Epithelial cell of prostate (primary cell): ENCODE results near the gene USP21.
"Not testable (repeated sequence)": the region's sequence is repeated elsewhere in the genome, so short reads cannot be mapped to it uniquely, and the experiment has no call there.

Source experiments
- DNase-seq: peaks from one replicate; pipeline ENCODE4 v3.0.0-alpha.2; 2011; ENCODE audit warnings: low read depth, low spot score
- H3K27ac ChIP-seq: fragments of 450-650 bp; 2 replicates; pipeline ENCODE4 v1.5.1; 2017; ENCODE audit warnings: mild to moderate bottlenecking

USP21 gene, protein sequence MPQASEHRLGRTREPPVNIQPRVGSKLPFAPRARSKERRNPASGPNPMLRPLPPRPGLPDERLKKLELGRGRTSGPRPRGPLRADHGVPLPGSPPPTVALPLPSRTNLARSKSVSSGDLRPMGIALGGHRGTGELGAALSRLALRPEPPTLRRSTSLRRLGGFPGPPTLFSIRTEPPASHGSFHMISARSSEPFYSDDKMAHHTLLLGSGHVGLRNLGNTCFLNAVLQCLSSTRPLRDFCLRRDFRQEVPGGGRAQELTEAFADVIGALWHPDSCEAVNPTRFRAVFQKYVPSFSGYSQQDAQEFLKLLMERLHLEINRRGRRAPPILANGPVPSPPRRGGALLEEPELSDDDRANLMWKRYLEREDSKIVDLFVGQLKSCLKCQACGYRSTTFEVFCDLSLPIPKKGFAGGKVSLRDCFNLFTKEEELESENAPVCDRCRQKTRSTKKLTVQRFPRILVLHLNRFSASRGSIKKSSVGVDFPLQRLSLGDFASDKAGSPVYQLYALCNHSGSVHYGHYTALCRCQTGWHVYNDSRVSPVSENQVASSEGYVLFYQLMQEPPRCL

GRCh38 chr1:161159087-161159912, at the start of gene USP21:
Gene USP21, plus strand, starts transcription at chr1:161159500. Its CDS starts 1,141 bp downstream, at chr1:161160641.
- peak within 1 kb of the TSS; percentile 48 for H3K27ac ChIP-seq
- DNase-seq, result no peak

DNA sequence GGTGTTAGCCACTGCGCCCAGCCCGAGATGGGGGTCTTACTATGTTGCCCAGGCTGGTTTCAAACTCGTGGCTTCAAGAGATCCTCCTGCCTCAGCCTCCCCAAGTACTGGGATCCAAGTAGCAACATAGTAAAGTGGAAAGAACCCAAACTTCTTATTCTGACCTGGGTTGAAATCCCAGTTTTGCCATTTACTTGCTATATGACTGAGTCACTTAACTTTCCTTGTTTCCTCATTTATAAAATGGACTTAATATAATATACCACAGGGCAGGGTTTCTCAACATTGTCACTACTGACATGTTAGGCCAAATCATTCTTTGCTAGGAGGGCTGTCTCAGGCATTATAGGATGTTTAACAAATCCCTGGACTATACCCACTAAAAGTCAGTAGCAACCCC, 48.2 kb upstream of the USP21 start:
- peak overlapping the region; percentile 97 for H3K27ac ChIP-seq

DNA sequence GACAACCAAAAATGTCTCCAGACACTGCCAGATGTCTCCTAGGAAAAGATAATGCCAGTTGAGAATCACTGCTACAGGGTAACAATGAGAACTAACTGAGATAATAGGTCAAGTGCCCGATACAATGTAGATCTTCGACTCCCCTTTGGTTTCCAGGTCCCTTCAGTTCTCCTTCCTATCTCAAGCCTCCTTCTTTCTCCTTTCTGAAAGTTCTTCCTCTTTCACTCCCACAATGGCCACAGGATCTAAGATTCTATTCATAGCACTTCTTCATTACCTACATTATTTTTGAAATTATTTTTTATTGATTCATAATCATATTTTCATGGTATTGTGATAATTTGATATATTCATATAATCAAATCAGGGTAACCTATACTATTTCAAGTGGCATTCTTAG, 47.8 kb upstream of the USP21 start:
- peak overlapping the region; percentile 97 for H3K27ac ChIP-seq
- DNase-seq, result no peak

More for the DNA sequence above, 48.2 kb upstream of the USP21 start:
- DNase-seq, result no peak

- no peak for DNase-seq
- peak overlapping the region; percentile 97 for H3K27ac ChIP-seq
These were observed 45.4 kb upstream of the USP21 start for GRCh38 chr1:161113915-161114314.

DNA sequence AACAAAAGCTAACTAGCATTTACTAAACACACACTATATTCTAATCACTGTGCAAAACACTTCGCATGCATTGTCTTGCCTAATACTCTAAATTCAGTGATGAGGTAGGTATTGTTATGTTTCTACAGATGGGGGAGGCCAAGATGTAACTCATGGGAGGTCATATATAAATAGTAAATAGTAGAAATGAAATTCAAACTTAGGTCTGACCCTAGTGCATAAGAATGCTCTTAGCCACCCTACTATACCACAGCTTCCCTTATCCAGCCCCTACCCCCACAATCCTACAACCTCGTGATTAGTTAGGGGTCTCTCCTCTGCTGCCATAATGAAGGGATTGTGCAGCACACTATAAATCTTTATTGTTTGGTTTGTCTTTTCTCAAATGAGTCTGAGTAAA, 44.7 kb upstream of the USP21 start:
- DNase-seq, result no peak
- H3K27ac ChIP-seq, result peak overlapping the region; percentile 97

GRCh38 chr1:161115132-161115711, 44.1 kb upstream of the USP21 start:
- H3K27ac ChIP-seq, result peak overlapping the region; percentile 97
- peak; percentile 99 for DNase-seq

DNA sequence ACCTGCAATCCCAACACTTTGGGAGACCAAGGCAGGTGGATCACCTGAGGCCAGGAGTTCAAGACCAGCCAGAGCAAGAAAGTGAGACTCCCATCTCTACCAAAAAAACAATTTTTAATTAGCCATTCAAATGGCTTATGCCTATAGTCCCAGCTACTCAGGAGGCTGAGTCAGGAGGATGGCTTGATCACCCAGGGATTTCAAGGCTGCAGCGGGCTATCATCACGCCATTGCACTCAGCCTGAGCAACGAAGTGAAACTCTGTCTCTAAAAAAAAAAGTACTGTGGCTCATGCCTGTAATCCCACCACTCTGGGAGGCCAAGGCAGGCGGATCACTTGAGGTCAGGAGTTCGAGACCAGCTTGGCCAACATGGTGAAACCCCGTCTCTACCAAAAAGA, 43.3 kb upstream of the USP21 start:
- peak overlapping the region; percentile 97 for H3K27ac ChIP-seq
- not testable (repeated sequence) for DNase-seq

- no peak for DNase-seq
- H3K27ac ChIP-seq, result peak within 1 kb of the TSS; percentile 97
These were observed 41.3 kb upstream of the USP21 start, which contains the start of the genes NIT1 and PFDN2 for GRCh38 chr1:161117759-161118581. Gene NIT1, plus strand, starts transcription at chr1:161118105. Its CDS starts 72 bp downstream, at chr1:161118177. Gene PFDN2, minus strand, starts transcription at chr1:161118037. Its CDS starts 11 bp downstream, at chr1:161118026.

GRCh38 chr1:161119092-161119903, 40.0 kb upstream of the USP21 start:
- DNase-seq, result peak; percentile 84
- H3K27ac ChIP-seq, result peak overlapping the region; percentile 97

DNA sequence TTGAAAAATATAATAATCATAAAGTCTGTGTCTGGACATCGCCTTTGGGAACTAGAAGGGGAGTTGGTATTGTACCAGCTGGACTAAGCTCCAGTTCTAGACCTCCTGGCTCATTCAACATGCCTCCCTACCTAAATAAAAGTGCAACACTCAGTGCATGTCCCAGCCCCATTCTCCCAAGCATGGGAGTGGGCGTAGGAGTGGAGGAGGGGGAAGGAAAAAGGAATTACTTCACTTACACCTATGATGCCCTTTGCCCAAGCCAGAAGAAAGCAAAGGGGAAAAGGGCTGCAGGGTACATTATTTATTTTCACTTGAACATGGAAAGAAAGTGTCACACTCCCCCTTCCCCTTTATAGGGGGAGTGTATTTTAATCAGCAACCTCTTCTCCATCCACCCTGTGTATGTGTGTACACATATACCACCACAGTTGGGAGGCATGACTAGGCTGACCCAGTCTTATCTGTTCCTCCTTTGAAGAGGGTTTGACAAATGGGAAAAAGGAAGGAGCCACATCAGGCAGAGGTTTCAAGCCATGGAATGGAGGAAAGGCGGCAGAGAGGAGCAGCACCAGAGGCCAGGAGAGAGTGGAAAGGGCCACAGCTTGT, 38.2 kb upstream of the USP21 start:
- H3K27ac ChIP-seq, result peak overlapping the region; percentile 97
- no peak for DNase-seq

DNA sequence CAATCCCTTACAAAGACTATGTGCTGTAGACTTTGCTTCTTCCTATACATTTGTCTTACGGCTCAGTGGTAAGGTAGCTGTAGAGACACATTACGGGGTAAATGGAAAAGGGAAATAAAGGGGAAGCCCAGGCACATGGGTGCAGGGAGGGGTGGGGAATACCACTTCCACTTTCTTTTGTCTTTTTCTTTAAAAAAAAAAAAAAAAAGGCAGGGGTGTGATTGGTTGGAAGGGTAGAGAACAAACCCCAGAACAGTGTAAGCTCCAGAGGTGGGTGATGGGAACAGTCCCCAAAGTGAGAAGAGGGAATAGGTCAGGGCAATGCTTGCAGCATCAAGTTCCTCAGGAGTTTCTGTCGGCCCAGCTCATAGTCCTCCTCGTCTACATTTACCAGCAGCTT, 37.5 kb upstream of the USP21 start:
- peak overlapping the region; percentile 3 for H3K27ac ChIP-seq
- no peak for DNase-seq

- H3K27ac ChIP-seq, result peak overlapping the region; percentile 3
- no peak for DNase-seq
These were observed 36.3 kb upstream of the USP21 start for GRCh38 chr1:161122967-161123366.

GRCh38 chr1:161127649-161128048, 31.7 kb upstream of the USP21 start:
- DNase-seq, result no peak
- H3K27ac ChIP-seq, result no peak overlapping the region

GRCh38 chr1:161128591-161129420, 30.5 kb upstream of the USP21 start:
- no peak for DNase-seq
- no peak overlapping the region for H3K27ac ChIP-seq

- DNase-seq, result no peak
- no peak overlapping the region for H3K27ac ChIP-seq
These were observed 29.0 kb upstream of the USP21 start for GRCh38 chr1:161130266-161130665.

DNA sequence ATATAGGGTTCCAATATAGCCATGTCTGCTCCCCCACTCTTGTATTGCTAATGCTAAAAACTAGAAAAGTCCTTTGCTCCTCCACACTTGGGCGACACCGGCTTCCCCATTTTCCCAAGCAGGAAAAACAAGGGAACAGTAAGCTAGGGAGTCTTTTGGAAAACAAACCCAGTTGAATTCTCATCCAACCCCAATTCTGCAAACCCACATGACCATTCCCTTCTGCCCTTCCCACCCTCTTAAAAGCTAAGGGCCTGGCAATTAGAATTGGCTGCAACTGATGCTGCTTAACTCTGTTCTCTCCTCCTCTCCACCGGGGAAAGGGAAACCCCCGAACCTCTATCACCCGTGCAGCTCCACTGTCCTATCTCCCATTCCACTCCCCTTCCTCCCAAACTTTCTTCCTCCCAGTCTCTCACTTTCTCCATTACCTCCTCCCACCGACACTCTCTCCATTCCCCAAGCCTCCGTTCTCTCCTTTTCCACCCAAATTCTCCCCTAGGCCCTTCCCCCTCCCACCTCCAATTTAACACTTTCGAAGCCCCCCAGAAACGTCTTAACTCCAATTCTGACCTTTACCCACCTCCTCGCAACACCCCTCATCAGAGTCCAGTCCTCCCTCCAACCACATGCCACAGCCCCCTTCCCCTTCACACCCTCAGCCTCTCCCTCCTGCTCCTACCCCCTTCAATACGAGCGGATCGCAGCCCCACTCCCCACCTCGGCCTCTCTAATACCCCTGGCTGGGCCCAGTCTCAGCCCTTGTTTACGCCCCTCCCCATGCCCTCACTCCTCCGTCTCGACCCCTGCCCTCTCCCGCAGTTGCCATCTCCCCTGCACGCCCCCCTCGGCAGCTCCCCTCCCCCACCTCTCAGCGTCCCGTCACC, 27.5 kb upstream of the USP21 start:
- peak overlapping the region; percentile 96 for H3K27ac ChIP-seq
- DNase-seq, result no peak
